ENCODE data around the gene ITGA1.
"Not testable (repeated sequence)": the region's sequence is repeated elsewhere in the genome, so short reads cannot be mapped to it uniquely, and the experiment has no call there.

The ITGA1 gene

GRCh38 chr5:52802272-52802973 lies 14.7 kb downstream of the ITGA1 start:
- DNase-seq = no peak

- DNase-seq = no peak
These were observed 15.2 kb downstream of the ITGA1 start for GRCh38 chr5:52802974-52803336.

- DNase-seq = no peak
These were observed 16.7 kb downstream of the ITGA1 start for GRCh38 chr5:52804387-52804791.

GRCh38 chr5:52804981-52805380 lies 17.3 kb downstream of the ITGA1 start:
- no peak for DNase-seq

- no peak for DNase-seq
These were observed 17.9 kb downstream of the ITGA1 start for GRCh38 chr5:52805615-52806014.

- no peak for DNase-seq
These were observed 19.3 kb downstream of the ITGA1 start for GRCh38 chr5:52807037-52807436.

- no peak for DNase-seq
These were observed 20.0 kb downstream of the ITGA1 start for GRCh38 chr5:52807723-52808122.

GRCh38 chr5:52808316-52808901 lies 20.7 kb downstream of the ITGA1 start:
- no peak for DNase-seq

- no peak for DNase-seq
These were observed 22.2 kb downstream of the ITGA1 start for GRCh38 chr5:52809884-52810283.

- no peak for DNase-seq
These were observed 22.7 kb downstream of the ITGA1 start for GRCh38 chr5:52810426-52810825.

GRCh38 chr5:52811067-52811749 lies 23.5 kb downstream of the ITGA1 start:
- DNase-seq = no peak

- DNase-seq = no peak
These were observed 26.8 kb downstream of the ITGA1 start for GRCh38 chr5:52814352-52815148.

GRCh38 chr5:52817818-52818217 lies 30.1 kb downstream of the ITGA1 start:
- no peak for DNase-seq

GRCh38 chr5:52818360-52818759 lies 30.6 kb downstream of the ITGA1 start:
- DNase-seq = no peak

GRCh38 chr5:52818807-52819206 lies 31.1 kb downstream of the ITGA1 start:
- not testable (repeated sequence) for DNase-seq

- DNase-seq = no peak
These were observed 34.2 kb downstream of the ITGA1 start for GRCh38 chr5:52821901-52822300.

GRCh38 chr5:52822437-52822836 lies 34.7 kb downstream of the ITGA1 start:
- DNase-seq = no peak

- DNase-seq = no peak
These were observed 37.1 kb downstream of the ITGA1 start for GRCh38 chr5:52824827-52825226.

- DNase-seq = no peak
These were observed 38.1 kb downstream of the ITGA1 start for GRCh38 chr5:52825826-52826225.

GRCh38 chr5:52827815-52828214 lies 40.1 kb downstream of the ITGA1 start:
- DNase-seq = no peak

GRCh38 chr5:52829664-52830063 lies 41.9 kb downstream of the ITGA1 start:
- no peak for DNase-seq

GRCh38 chr5:52830650-52831049 lies 42.9 kb downstream of the ITGA1 start:
- no peak for DNase-seq

GRCh38 chr5:52831786-52832511 lies 44.2 kb downstream of the ITGA1 start:
- no peak for DNase-seq
